GM21360 (cell line): ENCODE measurements around the gene MIS12.

ENCODE experiments used
- ATAC-seq: cut with Tn5 transposase; IDR thresholded peaks from one replicate; pipeline ENCODE4 v1.9.1; 2021; ENCODE audit warnings: mild to moderate bottlenecking, moderate library complexity; ENCODE audit not compliant: unreplicated experiment

The MIS12 gene

DNA sequence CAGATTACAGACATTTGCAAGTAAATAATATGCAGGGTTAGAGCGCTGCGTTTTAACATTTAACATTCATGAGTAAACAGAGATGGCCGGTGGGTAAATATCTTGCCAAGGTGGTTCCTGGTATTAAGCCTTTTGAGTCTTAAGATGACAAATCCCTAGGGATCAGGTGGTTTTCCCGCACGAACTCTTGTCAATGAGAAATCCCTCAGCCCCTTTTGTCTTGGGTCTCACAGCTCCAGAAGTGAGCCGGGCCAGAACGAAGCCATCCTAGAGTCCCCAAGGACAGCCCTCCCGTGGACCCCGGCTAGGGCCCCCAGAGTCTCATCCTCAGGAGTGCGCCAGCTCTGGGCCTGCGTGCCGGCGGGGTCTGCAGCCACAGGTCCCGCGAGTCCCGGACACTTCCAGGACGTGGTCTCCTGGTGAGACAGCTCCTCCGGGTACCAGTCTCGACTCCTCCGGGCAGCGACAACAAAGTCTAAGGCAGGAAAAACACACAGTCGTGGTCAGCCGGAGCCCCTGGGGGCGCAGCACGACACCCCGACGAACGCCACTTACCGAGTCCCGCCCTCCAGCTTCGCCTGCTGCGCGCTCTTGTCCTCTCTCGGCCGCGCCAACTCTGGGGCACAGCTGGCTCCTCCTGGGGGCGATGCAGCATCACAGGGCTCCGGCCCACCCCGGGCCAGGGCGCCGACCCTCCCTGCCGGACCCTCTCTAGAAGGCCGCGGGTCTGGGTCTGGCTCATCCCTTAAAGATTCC is 13.3 kb downstream of the MIS12 start:
- no peak for ATAC-seq

DNA sequence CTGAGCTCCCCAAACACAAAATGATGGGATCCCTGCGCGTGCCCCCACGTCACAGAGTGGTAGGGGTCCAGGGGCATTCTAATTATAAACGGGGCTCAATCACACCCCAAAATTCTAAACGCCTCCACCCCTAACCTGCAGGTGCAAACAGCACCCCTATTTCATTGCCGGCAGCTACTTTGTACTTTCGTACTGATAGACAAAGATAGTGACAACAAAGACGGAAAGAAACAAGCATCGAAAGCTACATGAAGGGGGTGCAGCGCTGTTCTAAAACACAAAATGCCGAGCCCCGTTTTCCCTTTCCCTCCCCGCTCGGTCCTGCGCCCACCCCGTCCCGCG is 13.9 kb downstream of the MIS12 start:
- no peak for ATAC-seq

DNA sequence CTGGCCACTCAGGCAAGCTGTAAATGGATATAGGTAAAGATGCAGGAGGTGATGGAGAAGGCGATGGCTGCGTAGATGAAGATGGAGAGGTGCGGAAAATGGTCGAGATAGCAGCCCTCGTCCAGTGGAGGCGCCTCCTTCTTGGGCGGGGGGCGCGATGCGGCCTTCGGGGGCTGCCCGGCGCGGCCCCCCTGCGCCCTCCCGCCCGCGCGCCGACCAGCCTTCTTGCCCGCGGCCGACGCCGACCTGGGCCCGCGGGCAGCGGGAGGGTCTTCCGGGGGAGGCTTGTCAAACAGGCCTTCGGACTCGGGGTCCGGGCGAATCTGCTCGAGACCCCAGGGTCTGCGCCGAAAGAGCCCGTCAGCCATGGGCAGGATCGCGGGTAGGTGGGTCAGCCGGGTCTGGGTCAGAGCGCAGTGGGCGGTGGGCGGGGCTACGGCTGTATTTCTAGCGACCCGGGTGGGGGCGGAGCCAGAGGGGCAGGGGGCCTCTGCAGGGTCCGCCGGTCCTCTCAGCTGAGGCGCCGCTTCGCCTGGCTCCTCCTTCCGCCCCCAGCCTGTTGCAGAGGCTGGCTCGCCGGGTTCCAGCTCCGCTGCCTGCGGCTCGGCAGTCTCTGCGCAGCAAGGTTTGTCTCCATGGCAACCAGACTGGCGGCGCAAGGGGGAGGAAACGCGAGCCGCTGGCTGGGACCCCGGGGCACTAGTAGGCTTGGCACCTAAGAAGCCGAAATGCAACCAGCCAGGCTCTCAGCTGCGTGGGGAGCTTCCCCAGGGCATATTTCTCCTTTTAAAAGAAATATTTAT is 14.4 kb downstream of the MIS12 start:
- no peak for ATAC-seq

DNA sequence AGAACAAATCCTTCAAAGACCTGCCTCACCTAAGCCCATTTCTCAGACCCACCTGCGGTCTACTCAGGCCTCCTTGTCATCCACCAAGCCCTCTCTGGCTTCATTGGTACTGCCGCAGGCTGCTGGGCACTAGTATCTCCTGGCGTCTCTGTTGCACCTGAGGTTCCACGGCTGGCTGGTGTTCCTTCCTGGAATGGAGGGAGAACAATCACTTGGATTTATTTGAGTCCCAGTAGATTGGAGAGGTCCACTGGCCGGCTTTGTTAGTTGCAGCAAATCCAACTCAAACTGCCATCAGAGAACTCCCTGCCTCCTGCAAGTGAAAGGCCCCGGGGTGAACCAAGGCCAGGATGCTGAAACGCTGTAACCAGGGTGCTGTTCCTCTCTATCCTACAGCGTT is 15.3 kb downstream of the MIS12 start:
- no peak for ATAC-seq

DNA sequence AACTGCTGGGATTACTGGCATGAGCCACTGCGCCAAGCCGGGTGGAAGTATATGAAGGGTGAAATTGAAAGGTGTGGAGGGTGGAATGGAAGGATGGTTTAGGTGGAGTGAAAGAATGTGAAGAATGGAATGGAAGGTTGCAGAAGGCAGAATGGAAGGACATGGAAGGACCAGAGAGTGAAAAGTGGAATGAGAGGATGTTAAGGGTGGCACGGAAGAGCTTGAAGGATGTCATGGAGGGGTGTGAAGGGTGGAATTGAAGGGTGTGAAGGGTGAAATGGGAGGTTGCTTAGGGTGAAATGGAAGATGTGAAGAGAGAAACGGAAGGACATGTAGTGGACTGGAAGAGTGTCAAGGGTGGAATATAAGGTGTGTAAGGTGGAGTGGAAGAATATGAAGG is 16.2 kb downstream of the MIS12 start:
- no peak for ATAC-seq

DNA sequence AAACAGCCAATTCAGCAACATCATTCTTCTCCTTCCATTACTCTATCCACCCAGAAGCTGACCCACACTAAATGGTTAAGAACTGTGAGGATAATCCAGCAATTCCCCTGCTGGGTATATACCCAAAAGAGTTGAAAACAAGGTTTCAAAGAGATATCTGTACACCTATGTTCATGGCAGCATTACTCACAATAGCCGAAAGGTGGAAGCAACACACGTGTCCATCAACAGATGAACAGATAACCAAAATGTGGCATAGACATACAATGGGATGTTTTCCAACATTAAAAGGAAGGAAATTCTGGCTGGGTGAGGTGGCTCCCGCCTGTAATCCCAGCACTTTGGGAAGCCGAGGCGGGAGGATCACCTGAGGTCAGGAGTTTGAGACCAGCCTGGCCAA is 19.9 kb downstream of the MIS12 start:
- ATAC-seq = no peak

DNA sequence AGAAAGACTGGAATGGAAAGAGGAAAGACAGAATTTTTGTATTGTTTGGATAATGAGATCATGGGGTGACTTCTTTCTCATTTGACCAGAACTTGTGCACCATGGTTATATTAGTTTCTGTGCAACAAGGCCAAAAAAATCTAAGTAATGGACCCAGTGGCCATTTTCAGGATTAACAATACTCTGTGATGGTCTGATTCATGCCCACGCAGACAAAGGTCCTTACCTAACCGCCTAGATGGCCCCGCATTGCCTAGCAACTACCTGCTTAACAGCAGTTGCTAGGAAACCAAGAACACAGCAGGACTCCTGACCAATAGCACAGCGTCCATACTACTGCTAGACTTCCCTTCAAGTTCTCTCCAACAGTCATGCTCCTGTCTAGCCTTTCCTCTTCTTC is 22.4 kb downstream of the MIS12 start:
- ATAC-seq = no peak

DNA sequence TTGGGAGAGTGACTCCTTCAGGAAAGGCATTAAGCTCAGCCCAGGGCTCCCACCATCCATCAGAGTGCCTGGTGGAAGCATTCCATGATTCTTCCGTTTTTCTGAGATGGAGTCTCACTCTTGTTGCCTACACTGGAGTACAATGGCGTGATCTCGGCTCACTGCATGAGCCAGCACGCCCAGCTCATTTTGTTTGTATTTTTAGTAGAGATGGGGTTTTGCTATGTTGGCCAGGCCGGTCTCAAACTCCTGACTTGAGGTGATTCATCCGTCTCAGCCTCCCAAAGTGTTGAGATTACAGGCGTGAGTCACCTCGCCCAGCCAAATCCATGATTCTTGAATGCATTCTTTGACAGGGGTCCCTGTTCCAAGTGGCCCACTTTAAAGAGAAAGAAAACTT is 23.1 kb downstream of the MIS12 start:
- ATAC-seq = no peak

DNA sequence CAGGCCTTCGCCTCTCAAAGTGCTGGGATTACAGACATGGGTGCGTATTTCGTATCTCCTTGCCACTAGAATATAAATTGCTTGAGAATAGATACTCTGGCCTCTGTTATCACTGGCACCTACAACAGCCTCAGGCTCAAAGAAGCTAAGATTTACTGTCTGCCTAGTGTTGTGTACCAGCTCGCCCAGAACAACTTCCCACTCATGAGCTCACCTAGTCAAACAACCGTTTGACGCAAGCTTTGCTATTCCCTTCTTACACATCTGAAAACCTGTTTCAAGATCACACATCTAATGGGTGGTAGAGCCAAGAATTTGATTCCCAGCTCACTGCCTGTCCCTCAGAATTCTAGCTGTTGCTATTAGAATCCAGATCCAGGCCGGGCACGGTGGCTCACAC is 24.4 kb downstream of the MIS12 start:
- no peak for ATAC-seq

DNA sequence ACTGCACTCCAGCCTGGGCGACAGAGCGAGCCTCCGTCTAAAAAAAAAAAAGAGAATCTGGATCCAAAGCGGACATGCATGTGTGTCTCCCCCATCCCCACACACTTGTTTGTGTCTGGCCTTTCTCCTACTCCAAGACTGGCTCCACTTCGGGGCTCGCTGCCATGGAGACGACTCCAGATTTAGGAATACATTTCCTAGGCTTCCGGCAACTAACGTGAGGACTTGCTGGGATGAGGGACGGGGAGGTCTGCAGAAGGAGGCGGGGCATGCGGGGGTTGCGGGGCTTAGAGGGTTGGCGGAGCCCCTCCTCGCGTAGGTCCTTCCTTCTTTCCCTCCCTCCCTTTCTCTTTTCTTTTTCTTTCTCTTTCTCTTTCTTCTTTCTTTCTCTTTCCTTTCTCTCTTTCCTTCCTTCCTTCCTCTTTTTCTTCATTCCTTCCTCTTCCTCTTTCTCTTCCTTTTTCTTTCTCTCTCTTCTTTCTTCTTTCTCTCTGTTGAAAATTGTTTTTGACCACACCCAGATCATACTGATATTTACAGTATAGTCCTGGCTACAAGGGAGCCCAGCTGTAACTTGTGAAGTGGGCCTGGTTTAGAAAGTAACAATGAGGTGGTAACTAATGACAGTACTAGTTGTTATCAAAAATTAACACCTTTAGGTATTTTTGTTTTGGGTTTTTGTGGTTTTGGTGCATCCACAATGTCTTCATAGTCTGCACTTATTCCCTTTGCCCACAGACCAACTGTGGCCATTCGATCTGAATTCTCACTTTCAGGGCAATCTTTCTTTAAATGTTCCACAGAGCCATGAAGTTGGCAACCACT is 25.2 kb downstream of the MIS12 start:
- ATAC-seq = no peak

DNA sequence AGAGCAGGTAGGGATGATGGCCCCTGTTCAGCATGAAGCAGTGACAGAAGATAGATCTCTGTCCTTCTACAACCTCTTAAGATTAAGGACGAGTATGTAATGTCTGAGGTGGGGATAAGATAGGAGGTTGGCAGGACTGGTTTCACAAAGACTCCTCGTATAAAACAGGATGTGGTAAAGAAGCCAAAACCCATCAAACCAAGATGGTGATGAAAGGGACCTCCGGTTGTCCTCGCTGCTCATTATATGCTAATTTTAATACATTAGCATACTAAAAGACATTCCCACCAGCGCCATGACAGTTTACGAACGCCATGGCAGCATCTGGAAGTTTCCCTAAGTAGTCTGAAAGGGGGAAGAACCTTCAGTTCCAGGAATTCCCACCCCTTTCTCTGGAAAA is 27.3 kb downstream of the MIS12 start:
- ATAC-seq = no peak

DNA sequence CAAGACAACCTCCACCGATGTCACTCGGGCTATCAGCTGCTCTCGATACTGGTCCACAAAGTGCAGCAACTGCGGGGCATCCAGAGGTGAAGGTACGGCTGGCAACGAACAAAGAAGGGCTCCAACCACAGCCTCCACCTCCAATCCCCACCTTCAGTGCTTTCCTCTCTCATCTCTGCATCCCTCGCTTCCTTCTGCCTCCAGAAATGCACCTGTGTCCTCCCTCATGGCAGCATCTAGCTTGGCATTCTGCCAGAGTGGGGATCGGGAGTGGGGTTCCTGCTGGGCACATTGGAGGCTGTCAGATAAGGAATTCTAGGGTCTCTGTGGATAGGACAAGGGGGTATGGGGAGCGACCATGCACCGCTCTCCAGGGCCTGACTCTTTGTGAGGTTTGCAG is 28.6 kb downstream of the MIS12 start:
- ATAC-seq = no peak

DNA sequence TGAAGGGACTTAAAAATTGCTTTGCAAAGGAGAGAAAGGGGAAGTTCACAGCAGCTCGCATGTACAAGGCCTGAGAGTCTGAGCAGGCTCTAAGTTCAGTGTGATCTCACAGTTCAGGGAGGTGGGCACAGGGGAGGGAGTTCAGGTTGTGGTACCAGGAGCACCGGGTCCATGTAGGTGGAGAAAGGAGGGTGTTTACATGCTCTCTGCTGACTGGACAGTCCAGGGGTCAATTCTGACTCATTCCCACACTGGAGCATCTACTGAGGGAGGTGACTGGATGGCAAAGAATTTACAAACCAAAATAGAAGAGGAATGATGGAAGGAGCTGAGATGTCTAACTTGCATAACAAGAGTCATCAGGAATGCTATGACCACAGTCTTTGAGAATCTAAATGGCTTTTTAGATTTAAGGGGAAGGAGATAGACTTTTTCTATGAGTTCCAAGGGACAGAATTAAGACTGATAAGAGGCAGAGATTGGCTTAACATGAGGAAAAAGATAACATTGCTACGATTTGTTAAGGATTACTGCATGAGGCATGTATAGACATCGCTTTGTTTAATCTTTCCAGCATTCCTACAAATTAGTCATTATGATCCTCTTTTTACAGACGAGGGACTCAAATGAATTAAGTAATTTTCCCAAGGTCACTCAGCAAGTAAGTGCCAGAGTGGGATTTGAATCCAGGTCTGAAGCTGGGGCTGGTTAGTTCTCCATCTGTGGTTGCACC is 29.9 kb downstream of the MIS12 start:
- ATAC-seq = no peak

DNA sequence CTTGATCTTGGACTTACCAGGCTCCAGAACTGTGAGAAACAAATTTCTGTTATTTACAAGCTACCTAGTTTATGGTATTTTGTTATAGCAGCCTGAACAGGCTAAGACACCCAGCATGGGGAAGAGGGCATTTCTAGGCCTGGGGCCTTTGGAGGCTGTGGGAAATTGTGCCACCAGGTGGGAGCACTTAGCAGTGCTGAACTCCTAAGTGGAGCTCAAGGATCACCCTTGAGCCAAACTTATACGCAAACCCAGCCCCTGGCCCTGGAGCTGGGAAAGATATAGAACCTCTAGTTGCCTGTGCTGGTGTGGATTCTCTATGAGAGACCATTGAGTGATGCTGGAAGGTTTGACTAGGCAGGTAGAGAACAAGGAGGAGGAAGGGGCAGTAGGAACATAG is 36.1 kb downstream of the MIS12 start:
- ATAC-seq = no peak

DNA sequence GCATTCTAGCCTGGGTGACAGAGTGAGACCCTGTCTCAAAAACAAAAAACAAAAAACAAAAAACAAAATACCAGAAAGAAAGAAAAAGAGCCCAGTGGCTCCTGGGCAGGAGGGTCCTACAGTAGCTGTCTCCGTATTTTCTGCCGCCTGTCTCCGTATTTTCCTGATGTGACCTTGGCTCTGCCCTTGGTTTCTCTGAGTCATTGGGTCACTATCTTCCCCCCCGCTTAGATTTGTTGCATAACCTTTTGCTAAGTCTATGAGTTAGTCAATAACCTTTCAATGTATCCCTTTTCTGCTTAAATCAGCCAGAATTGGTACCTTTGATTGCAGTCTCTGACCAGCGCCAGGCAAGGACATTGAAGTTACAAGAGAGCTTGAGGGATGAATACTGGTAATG is 36.9 kb downstream of the MIS12 start:
- no peak for ATAC-seq

DNA sequence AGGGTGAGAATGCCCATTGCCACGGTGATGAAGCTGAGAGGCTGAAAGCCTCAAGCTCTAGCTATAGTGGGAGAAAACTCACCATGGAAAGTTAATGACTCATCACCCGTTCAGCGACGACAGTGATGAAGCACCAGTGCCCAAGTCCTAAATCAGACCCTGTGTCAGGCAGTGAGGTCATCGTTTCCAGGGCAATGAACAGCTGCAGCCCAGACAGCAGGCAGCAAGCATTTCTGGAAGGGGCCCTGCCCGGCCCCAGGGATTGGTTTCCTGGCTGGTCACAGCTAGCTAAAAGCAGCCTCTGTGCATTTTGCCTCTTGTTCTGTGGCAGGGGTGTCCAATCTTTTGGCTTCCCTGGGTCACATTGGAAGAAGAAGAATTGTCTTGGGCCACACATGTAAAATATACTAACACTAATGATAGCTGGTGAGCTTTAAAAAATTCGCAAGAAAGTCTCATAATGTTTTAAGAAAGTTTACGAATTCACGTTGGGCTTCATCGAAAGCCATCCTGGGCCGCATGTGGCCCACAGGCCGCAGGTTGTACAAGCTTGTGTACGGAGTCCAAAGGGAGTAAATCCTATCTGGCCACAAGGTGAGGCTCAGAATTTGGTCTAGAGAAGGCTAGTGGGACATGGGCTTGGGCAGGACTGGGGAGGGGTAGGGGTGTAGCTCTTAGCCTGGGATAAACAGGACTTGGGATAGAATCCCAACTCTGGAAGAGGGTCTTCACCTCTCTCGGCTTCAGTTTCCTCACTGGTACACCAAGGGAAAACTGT is 40.6 kb downstream of the MIS12 start:
- ATAC-seq = no peak

DNA sequence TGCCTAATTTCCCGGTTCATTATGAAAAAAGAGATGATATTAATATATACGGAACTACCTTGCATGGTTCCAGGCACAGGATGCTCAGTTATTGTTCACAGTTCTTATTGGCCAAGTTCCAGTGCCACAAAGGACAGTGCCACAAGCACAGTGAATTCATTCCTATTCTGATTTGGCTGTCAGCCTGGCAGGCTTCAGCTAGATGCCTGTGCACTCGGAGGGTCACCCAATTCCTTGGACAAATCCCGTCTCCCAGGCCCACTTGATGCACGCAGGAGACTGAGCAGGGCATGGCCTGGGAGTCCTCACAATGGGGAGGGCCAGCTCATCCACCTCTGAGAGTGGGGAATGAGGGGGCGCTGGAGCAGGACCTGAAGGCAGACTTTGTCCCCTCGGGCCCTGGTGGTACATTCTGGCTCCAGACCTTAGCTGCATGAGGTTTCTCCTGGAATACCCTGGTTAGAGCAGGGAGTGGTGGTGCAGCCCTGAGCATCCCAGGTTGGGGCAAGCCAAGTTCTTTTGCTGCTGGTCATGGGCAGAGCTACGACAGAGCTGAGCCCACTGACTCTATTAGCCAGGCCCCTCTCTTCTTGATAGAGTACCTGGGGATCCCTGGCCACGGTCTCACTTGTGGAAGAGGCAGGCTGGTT is 41.4 kb downstream of the MIS12 start:
- ATAC-seq = no peak

DNA sequence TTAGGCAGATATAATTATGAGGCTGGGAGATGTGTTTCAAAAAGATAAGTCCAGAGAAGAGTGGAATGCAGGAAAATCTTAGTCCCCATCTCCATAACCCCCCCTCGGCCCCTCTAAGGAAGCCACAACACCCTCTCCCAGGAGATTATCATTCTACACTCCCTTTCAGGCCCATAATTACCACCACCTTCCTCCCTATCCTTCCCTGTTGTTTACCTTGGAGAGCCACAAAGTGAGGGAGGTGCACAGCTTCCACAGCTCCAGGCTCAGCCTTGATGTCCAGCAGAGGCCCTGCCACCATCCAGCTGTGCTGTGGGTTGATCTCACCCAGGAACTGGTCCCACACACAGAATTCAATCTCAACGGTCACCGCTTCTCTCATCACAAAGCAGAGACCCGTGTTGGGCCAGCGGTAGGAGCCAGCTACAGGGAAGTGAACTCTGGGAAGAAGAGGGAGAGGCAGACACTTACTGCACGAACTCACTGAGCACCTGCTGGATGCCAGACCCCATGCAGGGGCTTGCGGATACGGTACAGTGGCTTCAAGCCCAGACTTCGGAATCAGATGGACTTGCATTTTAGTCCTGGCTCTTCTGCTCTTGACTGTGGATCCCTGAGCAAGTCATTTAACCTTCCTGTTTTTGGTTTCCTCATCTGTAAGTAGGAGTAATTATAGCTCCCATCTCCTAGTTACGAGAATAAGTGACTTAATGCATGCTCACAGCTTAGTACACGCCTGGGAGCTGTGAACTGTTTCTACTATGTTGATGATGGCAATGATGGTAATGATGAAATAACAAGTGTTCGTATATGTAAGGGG is 44.1 kb downstream of the MIS12 start:
- no peak for ATAC-seq

DNA sequence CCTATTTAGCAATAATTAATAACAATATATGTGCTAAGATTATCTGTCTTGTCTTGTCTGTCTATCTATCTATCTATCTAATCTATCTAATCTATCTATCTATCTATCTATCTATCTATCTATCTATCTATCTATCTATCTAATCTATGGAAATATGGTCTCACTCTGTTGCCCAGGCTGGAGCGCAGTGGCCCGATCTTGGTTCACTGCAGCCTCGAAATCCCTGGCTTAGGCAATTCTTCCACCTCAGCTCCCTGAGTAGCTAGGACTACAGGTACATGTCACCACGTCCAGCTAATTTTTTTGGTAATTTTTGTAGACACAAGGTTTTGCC is 44.7 kb downstream of the MIS12 start:
- no peak for ATAC-seq
